NCI-H2196 treated with DMSO at 0.1 percent for 48 hours (cell line): ENCODE data around the gene BCO2.

Experiments used
- DNase-seq: peaks from one replicate; lab custom pipeline; 2025; ENCODE audit not compliant: unreplicated experiment; lab: John Stamatoyannopoulos, UW

The BCO2 gene

GRCh38 chr11:112213753-112214152, 38.4 kb downstream of the BCO2 start:
- DNase-seq: no peak

- no peak for DNase-seq
These were observed 40.3 kb downstream of the BCO2 start for GRCh38 chr11:112215621-112216020.

DNA sequence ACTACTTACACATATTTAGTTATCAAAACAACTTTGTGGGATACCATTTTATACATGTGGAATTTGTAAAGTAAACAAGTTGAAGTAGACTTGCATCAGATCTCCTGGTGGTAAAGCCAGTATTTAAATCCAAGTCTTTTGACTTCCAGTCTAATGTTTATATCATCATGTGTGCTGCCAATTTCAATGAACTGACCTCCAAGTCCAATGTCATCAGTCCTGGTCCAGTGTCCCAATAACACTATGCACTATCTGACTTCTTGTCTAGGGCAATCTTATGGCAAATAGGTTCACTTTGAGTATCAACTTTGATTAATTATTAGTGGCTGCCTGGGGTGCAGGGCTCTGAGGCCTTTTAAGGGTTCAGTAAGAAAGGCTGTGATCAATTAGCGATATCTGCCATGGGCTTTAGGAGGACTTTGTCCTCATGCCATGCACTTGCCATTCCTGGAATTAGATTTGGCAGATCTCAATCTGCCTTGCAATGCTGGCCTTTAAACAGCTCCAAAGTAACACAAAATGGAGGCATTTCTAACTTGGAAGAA, 41.3 kb downstream of the BCO2 start:
- DNase-seq: no peak

- peak; percentile 63 for DNase-seq
These were observed 44.3 kb downstream of the BCO2 start for GRCh38 chr11:112219476-112220232.

DNA sequence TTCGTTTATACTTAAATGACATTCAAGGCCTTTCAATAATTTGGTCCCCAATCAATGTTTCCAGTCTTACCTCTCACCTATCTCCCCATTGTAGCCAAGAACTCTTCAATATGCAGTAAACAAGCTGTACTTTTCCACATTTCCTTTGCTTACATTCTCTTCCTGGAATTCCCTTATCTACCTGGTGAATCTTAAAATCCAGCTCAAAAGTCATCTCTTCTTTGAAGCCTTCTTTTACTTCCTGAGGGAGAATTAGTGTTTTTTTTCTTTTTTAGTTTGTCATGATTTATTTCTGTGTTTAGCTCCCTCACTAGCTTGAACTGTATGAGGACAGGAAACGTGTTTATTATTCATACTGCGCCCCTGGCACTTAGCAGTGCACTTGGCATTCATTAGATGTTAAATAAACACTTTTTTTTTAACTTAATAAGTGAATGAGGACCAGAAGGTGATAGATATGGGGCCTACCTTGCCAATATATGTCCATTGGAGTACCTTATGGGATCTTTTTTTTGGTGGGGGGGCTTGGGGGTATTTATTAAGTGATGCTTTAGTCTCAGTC, 46.0 kb downstream of the BCO2 start:
- no peak for DNase-seq

DNA sequence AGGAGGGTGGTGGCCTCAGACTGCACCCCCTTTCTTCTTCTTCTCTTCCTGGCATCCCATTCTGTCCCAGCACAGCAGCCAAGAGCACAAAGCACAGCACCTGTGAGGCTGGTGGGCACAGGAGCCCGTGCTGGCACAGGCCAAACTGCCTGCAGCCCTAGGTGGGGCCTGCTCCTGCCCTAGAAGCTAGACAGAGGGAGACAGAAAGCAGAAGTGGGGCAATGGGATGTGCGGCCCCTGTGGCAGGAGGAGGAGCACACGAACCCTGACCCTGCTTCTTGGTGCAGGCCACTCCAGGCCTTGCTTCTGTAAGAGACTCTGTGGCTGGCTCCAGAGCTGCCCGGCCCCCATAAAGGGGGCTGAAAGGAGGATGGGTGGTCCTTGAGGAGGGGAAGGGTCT, 47.0 kb downstream of the BCO2 start:
- DNase-seq: no peak

GRCh38 chr11:112223121-112223520, 47.8 kb downstream of the BCO2 start:
- DNase-seq: no peak

DNA sequence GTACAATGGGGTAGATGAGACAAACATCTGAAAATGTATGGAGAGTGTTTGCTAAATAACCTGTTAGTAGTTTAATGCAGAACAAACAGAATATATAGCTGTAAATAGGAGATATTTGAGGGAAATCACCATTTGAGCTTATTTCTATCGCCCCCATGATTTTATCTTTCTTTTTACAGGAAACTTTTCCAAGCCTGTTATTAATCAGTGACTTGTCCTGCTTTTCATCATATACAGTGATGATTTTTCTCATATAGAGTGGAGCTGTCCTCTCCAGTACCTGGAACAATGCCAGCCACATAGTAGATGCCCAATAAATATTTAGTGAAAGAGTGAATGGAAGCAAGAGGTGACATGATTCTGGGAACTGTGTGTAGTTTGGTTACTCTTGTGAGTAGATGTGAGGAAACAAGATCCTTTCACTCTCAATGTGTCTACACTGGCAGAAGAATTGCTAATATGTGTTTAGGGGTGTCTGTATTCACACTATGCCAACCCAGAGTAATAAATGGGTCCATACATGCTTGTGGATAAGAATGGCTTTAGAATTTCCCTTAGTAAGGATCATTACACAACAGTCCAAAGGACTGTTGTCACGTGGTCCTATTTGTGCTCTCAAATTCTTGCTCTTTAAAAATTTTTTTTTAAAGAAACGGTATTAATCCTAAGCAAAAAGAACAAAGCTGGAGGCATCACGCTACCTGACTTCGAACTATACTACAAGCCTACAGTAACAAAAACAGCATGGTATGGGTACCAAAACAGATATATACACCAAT, 48.6 kb downstream of the BCO2 start:
- DNase-seq: no peak

- DNase-seq: no peak
These were observed 50.4 kb downstream of the BCO2 start for GRCh38 chr11:112225753-112226061.

DNA sequence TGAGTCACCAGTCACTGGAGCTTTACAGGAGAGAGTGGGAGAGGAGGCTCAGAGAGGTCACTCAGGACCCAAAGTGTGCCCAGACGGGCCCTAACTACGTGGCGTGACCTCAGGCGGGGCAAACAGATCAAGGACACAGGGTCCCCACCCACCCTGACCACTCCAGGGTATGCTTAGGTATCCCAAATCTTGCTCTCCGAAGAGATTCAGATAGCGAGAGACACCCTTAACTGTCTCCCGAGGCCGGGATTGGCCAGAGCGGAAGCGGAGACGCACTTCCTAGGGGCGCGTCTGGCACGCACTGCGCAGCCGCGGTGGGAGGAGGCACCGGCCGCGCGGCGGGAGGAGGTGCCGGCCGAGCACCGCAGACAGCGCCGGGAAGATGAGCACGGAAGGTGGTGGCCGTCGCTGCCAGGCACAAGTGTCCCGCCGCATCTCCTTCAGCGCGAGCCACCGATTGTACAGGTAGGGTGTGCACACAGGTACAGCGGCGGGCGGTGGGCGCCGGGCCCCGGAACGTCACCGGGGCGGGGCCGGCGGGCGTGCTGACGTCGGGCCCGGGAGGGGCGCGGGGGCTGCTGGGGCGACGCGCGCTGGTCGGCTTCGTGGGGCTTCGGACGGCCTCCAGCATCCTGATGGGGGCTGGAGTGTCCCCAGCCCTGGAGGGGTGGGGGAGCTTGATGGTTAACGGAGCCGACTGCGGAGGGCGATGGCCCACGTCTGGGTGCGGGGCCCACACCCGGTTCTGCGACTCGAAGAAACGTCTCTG, 50.9 kb downstream of the BCO2 start, which contains the start of gene PTS:
Gene PTS, plus strand, starts transcription at position 367 of the 769 bp plus-strand sequence. Its CDS starts 16 bp downstream, at position 383.
- DNase-seq: peak; percentile 74

DNA sequence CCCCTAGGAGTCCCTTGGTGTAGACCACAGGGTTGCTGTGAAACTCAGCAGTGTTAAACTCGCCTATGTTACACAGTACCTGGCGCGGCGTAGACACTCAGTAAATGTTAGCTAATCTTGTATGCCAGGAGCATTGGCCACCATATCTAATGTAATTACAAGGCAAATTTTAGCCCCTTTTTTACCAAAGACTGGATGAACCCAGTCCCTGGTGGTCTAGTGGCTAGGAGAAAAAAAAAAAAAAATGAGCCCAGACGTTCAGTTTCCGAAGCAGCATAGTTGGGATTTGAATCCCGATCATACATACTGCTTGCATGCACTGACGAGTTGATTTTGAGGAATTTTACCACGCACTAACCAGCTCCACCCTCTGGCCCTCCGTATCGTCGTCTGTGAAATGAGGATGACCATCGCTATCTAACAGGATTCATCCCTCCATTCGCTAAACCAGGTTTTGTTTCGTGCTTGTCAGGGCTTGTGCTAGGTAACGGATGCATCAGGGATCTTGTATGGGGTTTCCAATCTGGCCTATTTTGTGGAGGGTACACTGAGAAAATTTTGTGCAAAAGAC, 51.6 kb downstream of the BCO2 start:
- no peak for DNase-seq

DNA sequence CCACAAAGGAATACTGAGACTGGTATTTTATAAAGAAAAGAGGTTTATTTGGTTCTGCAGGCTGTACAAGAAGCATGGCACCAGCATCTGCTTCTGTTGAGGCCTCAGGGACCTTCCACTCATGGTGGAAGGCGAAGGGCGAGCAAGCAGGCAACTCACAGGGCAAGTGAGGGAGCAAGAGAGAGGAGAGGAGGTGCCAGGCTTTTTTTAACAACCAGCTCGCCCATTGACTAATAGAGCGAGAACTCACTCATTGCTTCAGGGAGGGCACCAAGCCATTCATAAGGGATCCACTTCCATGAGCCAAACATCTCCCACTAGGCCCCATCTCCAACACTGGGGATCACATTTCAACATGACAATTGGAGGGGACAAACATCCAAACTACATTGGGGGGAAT, 52.2 kb downstream of the BCO2 start:
- DNase-seq: no peak

GRCh38 chr11:112228706-112229105, 53.4 kb downstream of the BCO2 start:
- DNase-seq: no peak

- no peak for DNase-seq
These were observed 53.8 kb downstream of the BCO2 start for GRCh38 chr11:112229159-112229558.

GRCh38 chr11:112229746-112230433, 54.6 kb downstream of the BCO2 start:
- no peak for DNase-seq

DNA sequence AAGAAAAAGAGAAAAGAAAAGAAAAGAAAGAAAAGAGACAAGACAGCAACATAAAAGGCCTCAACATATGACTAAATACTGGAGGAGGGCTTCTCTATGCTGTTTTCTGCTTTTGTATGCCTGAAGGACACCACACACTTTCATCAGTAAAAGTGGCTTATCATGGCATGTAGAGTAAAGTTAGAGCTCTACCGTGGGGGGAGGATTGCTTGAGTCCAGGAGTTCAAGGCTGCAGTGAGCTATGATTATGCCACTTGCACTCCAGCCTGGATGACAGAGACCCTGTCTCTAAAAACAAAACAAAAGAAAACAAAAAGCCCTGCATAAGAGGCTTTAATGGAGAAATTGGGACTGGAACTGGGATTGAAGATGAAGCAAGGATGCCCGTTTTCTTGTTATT, 56.6 kb downstream of the BCO2 start:
- DNase-seq: no peak

- no peak for DNase-seq
These were observed 60.6 kb downstream of the BCO2 start for GRCh38 chr11:112235750-112236390.

DNA sequence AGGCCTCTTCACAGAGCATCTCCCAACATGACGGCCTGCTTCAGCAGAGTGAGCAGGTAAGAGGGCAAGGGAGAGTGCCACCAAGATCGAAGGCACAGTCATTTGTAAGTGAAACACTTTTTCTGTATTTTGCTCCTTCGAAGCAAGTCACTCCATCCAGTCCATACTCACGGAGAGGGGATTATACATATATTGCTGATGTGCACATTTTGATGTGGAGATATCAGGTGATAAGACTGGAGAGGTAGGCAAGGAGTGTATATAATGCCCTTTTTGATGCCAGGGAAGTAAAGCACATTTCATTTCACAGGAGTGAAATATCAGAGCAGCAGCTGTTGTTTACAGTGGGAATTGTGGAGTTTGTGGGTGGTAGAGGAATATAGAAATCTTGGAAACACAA, 62.1 kb downstream of the BCO2 start:
- no peak for DNase-seq

DNA sequence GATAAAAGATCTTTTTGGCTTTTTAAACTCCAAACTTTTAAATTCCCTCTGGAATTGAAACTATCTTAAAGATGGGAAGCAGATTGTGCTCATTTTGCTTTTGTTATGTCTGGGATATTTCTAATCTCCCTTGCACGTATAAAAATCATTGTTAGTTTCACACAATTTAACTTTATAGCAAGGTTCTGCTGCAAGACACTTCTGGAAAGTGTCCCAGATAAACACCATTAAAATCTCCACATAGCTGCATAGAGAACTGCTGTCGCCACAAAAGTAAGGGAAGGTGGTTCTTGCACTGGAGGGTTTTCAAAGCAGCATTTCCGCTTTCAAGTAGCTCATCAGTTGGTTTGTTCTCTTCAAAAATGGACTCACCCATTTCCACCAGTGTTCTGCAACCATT, 62.7 kb downstream of the BCO2 start:
- no peak for DNase-seq

DNA sequence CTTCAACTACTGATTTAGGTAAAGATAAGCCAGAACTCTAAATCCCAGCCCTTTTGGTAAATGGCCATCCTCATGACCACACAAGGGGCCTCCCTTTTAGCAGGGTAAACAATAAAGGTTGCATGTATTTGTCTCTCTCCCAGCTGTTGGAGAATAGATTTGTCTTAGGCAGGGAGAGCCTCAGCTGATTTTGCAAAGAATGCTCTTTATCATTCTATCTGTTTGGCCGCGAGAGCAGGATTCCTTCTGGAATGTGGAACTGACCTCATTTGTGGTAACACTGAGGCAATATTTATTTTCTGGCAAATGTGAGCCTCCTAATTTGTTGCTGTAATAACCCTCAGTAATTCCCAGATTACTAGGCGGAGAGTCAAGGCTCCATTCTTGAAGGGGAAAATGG, 66.2 kb downstream of the BCO2 start:
- no peak for DNase-seq
